Keratinocyte (primary cell): ENCODE data around the gene SLC22A3. TPM values are rescaled to one million over a fixed set of nuclear protein-coding genes. Genes with fewer than 3 reads are reported as not detected.
"Not testable (repeated sequence)": the region's sequence is repeated elsewhere in the genome, so short reads cannot be mapped to it uniquely, and the experiment has no call there.

ENCODE experiments used
- DNase-seq: peaks from one replicate; pipeline ENCODE4 v3.0.0-alpha.2; 2011; ENCODE audit warnings: low read depth, missing footprints, low spot score
- FAIRE-seq: peaks from 2 replicates; lab custom pipeline; 2011; peaks lifted over from hg19 to GRCh38; lab: Jason Lieb, UNC
- H2AFZ ChIP-seq: 2 replicates; pipeline ENCODE4 v1.6.0; 2012; ENCODE audit warnings: low read length, control low read depth, inconsistent platforms; ENCODE audit not compliant: control insufficient read depth
- H3K27ac ChIP-seq: 2 replicates; pipeline ENCODE4 v1.5.1; 2011; ENCODE audit warnings: low read length; ENCODE audit not compliant: control insufficient read depth, insufficient read depth
- H3K27me3 ChIP-seq: 3 replicates; pipeline ENCODE4 v1.6.0; 2011; ENCODE audit warnings: low read length; ENCODE audit not compliant: control insufficient read depth, insufficient read depth; ENCODE audit errors: extremely low read depth
- H3K36me3 ChIP-seq, 2 experiments: 2 replicates in 1 of 2; 3 replicates in 1 of 2; pipeline ENCODE4 v1.5.1; 2011; ENCODE audit warnings: low read length in 2 of 2, mild to moderate bottlenecking in 1 of 2; ENCODE audit not compliant: control insufficient read depth in 2 of 2, insufficient read depth in 2 of 2; ENCODE audit errors: extremely low read depth in 1 of 2
- H3K4me1 ChIP-seq: 3 replicates; pipeline ENCODE4 v1.5.1; 2011; ENCODE audit warnings: low read length; ENCODE audit not compliant: control insufficient read depth, insufficient read depth; ENCODE audit errors: extremely low read depth
- H3K4me2 ChIP-seq: 3 replicates; pipeline ENCODE4 v1.6.0; 2011; ENCODE audit warnings: low read depth, low read length; ENCODE audit not compliant: control insufficient read depth, insufficient read depth; ENCODE audit errors: extremely low read depth
- H3K4me3 ChIP-seq, 3 experiments: fragments of 200-600 bp in 1 of 3; sonication (generic) in 1 of 3; 2 replicates in 2 of 3; 3 replicates in 1 of 3; pipeline ENCODE4 v1.5.1; 2011 to 2016; ENCODE audit warnings: low read length in 3 of 3, mild to moderate bottlenecking in 3 of 3, control low read depth in 2 of 3, inconsistent platforms in 1 of 3, low read depth in 1 of 3, mixed read lengths in 1 of 3, mixed run types in 1 of 3, moderate library complexity in 1 of 3; ENCODE audit not compliant: control insufficient read depth in 2 of 3, insufficient read depth in 2 of 3; ENCODE audit errors: extremely low read depth in 1 of 3
- H3K79me2 ChIP-seq: 2 replicates; pipeline ENCODE4 v1.6.0; 2012; ENCODE audit warnings: low read length; ENCODE audit not compliant: control insufficient read depth, insufficient read depth
- H3K9ac ChIP-seq: 3 replicates; pipeline ENCODE4 v1.6.0; 2011; ENCODE audit warnings: low read length; ENCODE audit not compliant: control insufficient read depth, insufficient read depth; ENCODE audit errors: extremely low read depth
- H3K9me1 ChIP-seq: 3 replicates; pipeline ENCODE4 v1.6.0; 2011; ENCODE audit warnings: low read length; ENCODE audit not compliant: control insufficient read depth, insufficient read depth; ENCODE audit errors: extremely low read depth
- H3K9me3 ChIP-seq: 2 replicates; pipeline ENCODE4 v1.5.1; 2012; ENCODE audit warnings: low read depth, low read length; ENCODE audit not compliant: control insufficient read depth
- H4K20me1 ChIP-seq: 3 replicates; pipeline ENCODE4 v1.6.0; 2011; ENCODE audit warnings: low read length; ENCODE audit not compliant: control insufficient read depth, insufficient read depth; ENCODE audit errors: extremely low read depth
- CTCF ChIP-seq, 3 experiments: IDR thresholded peaks in 1 of 3; conservative IDR thresholded peaks in 1 of 3; optimal IDR thresholded peaks in 1 of 3; 2 replicates in 2 of 3; 3 replicates in 1 of 3; pipeline versions ENCODE3 to v1.5.1; 2011; ENCODE audit warnings: low read length in 3 of 3, mild to moderate bottlenecking in 3 of 3, moderate library complexity in 2 of 3, control low read depth in 1 of 3, inconsistent platforms in 1 of 3; ENCODE audit not compliant: insufficient read depth in 2 of 3; ENCODE audit errors: extremely low read depth in 1 of 3
- EZH2 ChIP-seq: IDR thresholded peaks from one replicate; pipeline ENCODE4 v1.6.1; 2012; ENCODE audit warnings: inconsistent platforms, mild to moderate bottlenecking, low read length, moderate library complexity
- dilution Hi-C: fragments of 300-500 bp; cut with MboI; formaldehyde crosslinking; loops from one replicate; pipeline ENCODE4 v1.7.0; 2020; ENCODE audit warnings: low sequenced_read_pairs; ENCODE audit not compliant: extremely low pct_ligation_motif_present
- polyA plus RNA-seq, 5 experiments: library from polyadenylated mRNA; depleted of rRNA in 3 of 5; stranded (reverse) in 3 of 5; stranded (forward) in 1 of 5; unstranded in 1 of 5; fragments of >200 nt; gene quantifications; 1 replicate in 1 of 5; 2 replicates in 3 of 5; 3 replicates in 1 of 5; pipeline versions ENCODE4 v1.2.1 to v1.2.3, GENCODE V29; 2011 to 2012; ENCODE audit warnings: missing spikeins in 2 of 5, low read depth in 1 of 5, low replicate concordance in 1 of 5

Gene SLC22A3
- polyA plus RNA-seq, 1 donor (not counting 4 experiments of a cell fraction or from before 2014, with no cell fraction given): 1.8 TPM

GRCh38 chr6:160300076-160300695 is 48.0 kb upstream of the SLC22A3 start:
- FAIRE-seq (peak; percentile 95), DNase-seq (peak; percentile 64)
- Histone ChIP-seq H3K36me3 (no peaks in the 10 kb centered on the region), H4K20me1 (no peaks in the 10 kb centered on the region), H3K9ac (peak overlapping the region; percentile 14), H3K79me2 (no peaks in the 10 kb centered on the region), H3K9me1 (no peaks in the 10 kb centered on the region), H3K27ac (peak overlapping the region; percentile 38), H2AFZ (peak overlapping the region; percentile 41), H3K4me3 (peak overlapping the region; percentile 7 to 22 (median 20)), H3K4me2 (peak overlapping the region; percentile 64), H3K9me3 (peaks cover 2% of the 10 kb centered on the region), H3K27me3 (no peaks in the 10 kb centered on the region), H3K4me1 (peaks cover 18% of the 10 kb centered on the region)
- dilution Hi-C loops: no loop called here
- TF ChIP-seq EZH2 (no peak), CTCF (optimal IDR thresholded peaks at IDR 0.05 in 1 of 3, IDR thresholded peaks at IDR 0.05 in 1 of 3, conservative IDR thresholded peaks at IDR 0.05 in 1 of 3; ENCODE audit: extremely low read depth in 1 of 3, insufficient read depth in 2 of 3, low read length in 3 of 3) (no peak)

- no peaks in the 10 kb centered on the region for H3K79me2 ChIP-seq
- no peaks in the 10 kb centered on the region for H4K20me1 ChIP-seq
- H3K36me3 ChIP-seq: no peaks in the 10 kb centered on the region
- H3K27ac ChIP-seq: no peak overlapping the region
- H3K4me3 ChIP-seq: no peak overlapping the region
- H2AFZ ChIP-seq: peak overlapping the region; percentile 3
- no peaks in the 10 kb centered on the region for H3K9me1 ChIP-seq
- H3K4me2 ChIP-seq: no peak overlapping the region
- H3K9me3 ChIP-seq: peaks cover 2% of the 10 kb centered on the region
- dilution Hi-C loops: no loop called here
- H3K27me3 ChIP-seq: no peaks in the 10 kb centered on the region
- H3K9ac ChIP-seq: no peak overlapping the region
- H3K4me1 ChIP-seq: peaks cover 18% of the 10 kb centered on the region
- TF ChIP-seq EZH2 (no peak), CTCF (optimal IDR thresholded peaks at IDR 0.05 in 1 of 3, IDR thresholded peaks at IDR 0.05 in 1 of 3, conservative IDR thresholded peaks at IDR 0.05 in 1 of 3; ENCODE audit: extremely low read depth in 1 of 3, insufficient read depth in 2 of 3, low read length in 3 of 3) (no peak)
- no peak for FAIRE-seq
- DNase-seq: no peak
Measured at GRCh38 chr6:160301339-160301738, 46.8 kb upstream of the SLC22A3 start.

GRCh38 chr6:160302431-160303082 is 45.6 kb upstream of the SLC22A3 start:
- peaks cover 18% of the 10 kb centered on the region for H3K4me1 ChIP-seq
- H3K79me2 ChIP-seq, H3K36me3 ChIP-seq, dilution Hi-C loops, H3K27me3 ChIP-seq, H4K20me1 ChIP-seq, DNase-seq, H3K9me1 ChIP-seq, H3K9ac ChIP-seq, H3K4me2 ChIP-seq, H3K27ac ChIP-seq, H3K9me3 ChIP-seq, H3K4me3 ChIP-seq: not testable (repeated sequence)
- peak overlapping the region; percentile 26 for H2AFZ ChIP-seq
- FAIRE-seq: peak; percentile 57
